ENCODE data around the gene OR1L1. TPM values are rescaled to one million over a fixed set of nuclear protein-coding genes. Genes with fewer than 3 reads are reported as not detected.

Gene OR1L1
- total RNA-seq, 4 donors from 2014 or later, result not detected

DNA sequence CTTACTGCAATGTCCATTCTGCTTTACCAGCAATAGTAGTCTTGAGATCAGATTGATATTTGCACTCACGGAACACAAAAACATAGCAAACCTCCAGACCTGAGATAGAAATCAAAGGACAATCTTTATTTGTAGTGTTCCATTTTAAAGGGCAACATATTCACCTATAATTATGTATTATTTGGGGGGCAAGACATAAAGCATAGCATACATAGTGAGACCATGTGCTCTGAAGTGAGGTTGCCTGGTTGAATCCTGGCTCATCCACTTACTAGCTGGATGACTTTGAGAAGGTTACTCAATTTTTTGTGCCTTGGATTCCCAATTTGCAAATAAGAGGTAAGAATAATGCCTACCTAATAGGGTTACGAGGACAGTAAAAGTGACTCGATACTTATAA is 4.0 kb upstream of the OR1L1 start, which contains the start of gene OR1B1:
Gene OR1B1, minus strand, starts transcription at position 101 of the 400 bp plus-strand sequence.
- Histone ChIP-seq H3K4me1 (no peaks in the 10 kb centered on the region), H3K9me3 (peaks cover 0 to 11% (median 0%) of the 10 kb centered on the region in 4 donors), H3K27me3 (no peaks in the 10 kb centered on the region), H3K36me3 (no peaks in the 10 kb centered on the region), H3K4me3 (no peak within 1 kb of the TSS), H3K27ac (no peak within 1 kb of the TSS)
- 89 to 92% methylated on average over 3 of the region's 3 CpGs for WGBS, 2 donors
- TF ChIP-seq, protein P1, sequence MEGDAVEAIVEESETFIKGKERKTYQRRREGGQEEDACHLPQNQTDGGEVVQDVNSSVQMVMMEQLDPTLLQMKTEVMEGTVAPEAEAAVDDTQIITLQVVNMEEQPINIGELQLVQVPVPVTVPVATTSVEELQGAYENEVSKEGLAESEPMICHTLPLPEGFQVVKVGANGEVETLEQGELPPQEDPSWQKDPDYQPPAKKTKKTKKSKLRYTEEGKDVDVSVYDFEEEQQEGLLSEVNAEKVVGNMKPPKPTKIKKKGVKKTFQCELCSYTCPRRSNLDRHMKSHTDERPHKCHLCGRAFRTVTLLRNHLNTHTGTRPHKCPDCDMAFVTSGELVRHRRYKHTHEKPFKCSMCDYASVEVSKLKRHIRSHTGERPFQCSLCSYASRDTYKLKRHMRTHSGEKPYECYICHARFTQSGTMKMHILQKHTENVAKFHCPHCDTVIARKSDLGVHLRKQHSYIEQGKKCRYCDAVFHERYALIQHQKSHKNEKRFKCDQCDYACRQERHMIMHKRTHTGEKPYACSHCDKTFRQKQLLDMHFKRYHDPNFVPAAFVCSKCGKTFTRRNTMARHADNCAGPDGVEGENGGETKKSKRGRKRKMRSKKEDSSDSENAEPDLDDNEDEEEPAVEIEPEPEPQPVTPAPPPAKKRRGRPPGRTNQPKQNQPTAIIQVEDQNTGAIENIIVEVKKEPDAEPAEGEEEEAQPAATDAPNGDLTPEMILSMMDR (IDR thresholded peaks at IDR 0.05), result no peak
- no peak for TF ChIP-seq POLR2A (IDR thresholded peaks at IDR 0.05)
- TF ChIP-seq EP300 (IDR thresholded peaks at IDR 0.05), result no peak
- DNase-seq (ENCODE audit: low spot score in 2 of 2), result no peak

DNA sequence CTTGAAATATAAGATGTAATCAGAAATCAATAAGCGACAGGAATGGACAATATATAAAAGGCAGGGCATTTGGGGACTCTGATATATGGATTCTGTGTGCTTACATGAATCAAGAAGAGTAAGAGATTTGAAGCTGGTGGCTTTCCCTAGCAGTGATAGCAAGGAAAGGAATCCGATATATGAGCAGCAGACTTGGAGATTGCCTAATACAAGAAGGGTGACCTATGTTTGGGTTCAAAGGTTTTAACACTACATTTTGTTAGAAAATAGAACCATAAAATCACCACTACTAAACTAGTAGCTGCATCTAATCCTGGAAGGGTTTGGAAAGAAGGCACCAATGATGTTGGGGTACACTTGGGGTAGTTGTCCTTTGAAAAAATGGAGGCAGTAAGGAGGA is 11.0 kb downstream of the OR1L1 start:
- Histone ChIP-seq H3K27me3 (no peaks in the 10 kb centered on the region), H3K4me1 (no peaks in the 10 kb centered on the region), H3K27ac (no peak overlapping the region), H3K4me3 (no peak overlapping the region), H3K36me3 (no peaks in the 10 kb centered on the region), H3K9me3 (peaks cover 0 to 41% (median 6%) of the 10 kb centered on the region in 4 donors)
- 86 to 88% methylated on average over 2 of the region's 2 CpGs for WGBS, 2 donors
- no peak for DNase-seq (ENCODE audit: low spot score in 2 of 2)
- TF ChIP-seq EP300 (IDR thresholded peaks at IDR 0.05), result no peak
- TF ChIP-seq POLR2A (IDR thresholded peaks at IDR 0.05), result no peak
- TF ChIP-seq, protein P1 (IDR thresholded peaks at IDR 0.05), result no peak

DNA sequence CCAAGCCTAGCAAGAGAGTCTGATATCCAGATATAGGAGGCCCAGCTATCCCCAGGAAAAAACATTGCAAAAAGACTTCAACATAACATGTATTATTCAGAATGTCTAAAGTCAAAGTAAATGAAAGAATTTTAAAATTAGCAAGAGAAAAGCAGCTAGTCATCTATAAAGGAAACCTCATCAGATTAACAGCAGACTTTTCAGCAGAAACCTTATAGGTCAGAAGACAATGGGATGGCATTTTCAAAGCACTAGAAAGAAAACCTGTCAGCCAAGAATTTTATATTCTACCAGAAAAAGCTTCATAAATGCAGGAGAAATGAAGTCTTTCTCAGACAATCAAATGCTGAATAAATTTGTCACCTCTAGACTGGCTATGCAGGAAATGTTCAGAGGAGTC is 23.3 kb downstream of the OR1L1 start:
- H3K4me1 ChIP-seq, result no peaks in the 10 kb centered on the region
- no peak for TF ChIP-seq POLR2A (IDR thresholded peaks at IDR 0.05)
- TF ChIP-seq, protein P1 (IDR thresholded peaks at IDR 0.05), result no peak
- H3K9me3 ChIP-seq, result peaks cover 0 to 53% (median 13%) of the 10 kb centered on the region in 4 donors
- DNase-seq (ENCODE audit: low spot score in 2 of 2), result no peak
- no peak overlapping the region for H3K27ac ChIP-seq
- H3K36me3 ChIP-seq, result no peaks in the 10 kb centered on the region
- no peaks in the 10 kb centered on the region for H3K27me3 ChIP-seq
- no peak overlapping the region for H3K4me3 ChIP-seq

DNA sequence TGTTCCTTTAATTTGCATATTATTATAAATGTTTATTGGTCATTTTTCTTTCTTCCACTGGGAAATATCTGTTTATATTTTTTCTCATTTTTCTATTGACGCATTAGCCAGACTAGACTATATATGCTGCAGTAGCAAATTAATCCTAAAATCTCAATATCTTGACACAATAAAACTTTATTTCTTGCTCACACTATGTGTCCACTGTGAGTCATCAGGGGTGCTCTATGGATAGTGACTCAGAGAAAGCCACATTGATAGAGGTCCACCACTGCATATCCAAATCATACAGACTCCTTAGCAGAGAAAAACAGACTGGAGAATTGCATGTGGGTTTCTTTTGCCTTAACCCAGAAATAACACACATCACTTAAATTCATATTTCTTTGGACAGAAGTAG is 34.2 kb downstream of the OR1L1 start:
- 96 to 98% methylated on average over 1 of the region's 1 CpG for WGBS, 2 donors
- H3K9me3 ChIP-seq, result peaks cover 0 to 69% (median 11%) of the 10 kb centered on the region in 4 donors
- H3K4me1 ChIP-seq, result no peaks in the 10 kb centered on the region
- H3K36me3 ChIP-seq, result no peaks in the 10 kb centered on the region
- H3K27me3 ChIP-seq, result no peaks in the 10 kb centered on the region
- TF ChIP-seq EP300 (IDR thresholded peaks at IDR 0.05) (no peak), POLR2A (IDR thresholded peaks at IDR 0.05) (no peak)
- TF ChIP-seq, protein P1 (IDR thresholded peaks at IDR 0.05), result no peak
- no peak overlapping the region for H3K4me3 ChIP-seq
- no peak overlapping the region for H3K27ac ChIP-seq
- DNase-seq (ENCODE audit: low spot score in 2 of 2), result no peak

Other genes starting within 250 kb of the OR1L1 start
- gene OR1J1, start 183.8 kb upstream of the OR1L1 start, total RNA-seq, result not detected
- gene OR1J2, start 150.9 kb upstream of the OR1L1 start, total RNA-seq, result not detected
- gene OR1J4, start 142.6 kb upstream of the OR1L1 start, total RNA-seq, result not detected
- not detected for gene OR1N1, start 134.4 kb upstream of the OR1L1 start, total RNA-seq
- gene OR1N2, start 108.6 kb upstream of the OR1L1 start, total RNA-seq, result not detected
- 1 to 10 TPM in 1 of 4 donors, under 1 TPM in 3; 0.39 to 1.5 (median 0.64) TPM for gene OR1L8, start 78.3 kb upstream of the OR1L1 start, total RNA-seq
- gene OR1Q1, start 47.0 kb upstream of the OR1L1 start, total RNA-seq, result 1 to 10 TPM in 1 of 4 donors, not detected in 3; 1.8 TPM
- 1 to 10 TPM in 1 of 4 donors, not detected in 3; 3.0 TPM for gene OR1B1, start 4.1 kb upstream of the OR1L1 start, total RNA-seq
- not detected for gene OR1L3, start 13.4 kb downstream of the OR1L1 start, total RNA-seq
- not detected for gene OR1L4, start 62.3 kb downstream of the OR1L1 start, total RNA-seq
- gene OR1L6, start 80.6 kb downstream of the OR1L1 start, total RNA-seq, result not detected
- not detected for gene OR5C1, start 127.2 kb downstream of the OR1L1 start, total RNA-seq
- gene OR1K1, start 138.4 kb downstream of the OR1L1 start, total RNA-seq, result not detected
- 10 to 100 TPM; 18.3 to 23.7 (median 21.4) TPM for gene PDCL, start 166.9 kb downstream of the OR1L1 start, total RNA-seq
- 10 to 100 TPM; 38.4 to 68.2 (median 41.9) TPM for gene RC3H2, start 243.6 kb downstream of the OR1L1 start, total RNA-seq